Urothelium cell line (cell line): ENCODE data around the gene NR1D1.

Experiments used
- DNase-seq: peaks from one replicate; pipeline ENCODE4 v3.0.0; 2011; ENCODE audit warnings: low spot score, mixed read lengths
- FAIRE-seq: peaks from 2 replicates; lab custom pipeline; 2011; peaks lifted over from hg19 to GRCh38; lab: Jason Lieb, UNC

Gene NR1D1

DNA sequence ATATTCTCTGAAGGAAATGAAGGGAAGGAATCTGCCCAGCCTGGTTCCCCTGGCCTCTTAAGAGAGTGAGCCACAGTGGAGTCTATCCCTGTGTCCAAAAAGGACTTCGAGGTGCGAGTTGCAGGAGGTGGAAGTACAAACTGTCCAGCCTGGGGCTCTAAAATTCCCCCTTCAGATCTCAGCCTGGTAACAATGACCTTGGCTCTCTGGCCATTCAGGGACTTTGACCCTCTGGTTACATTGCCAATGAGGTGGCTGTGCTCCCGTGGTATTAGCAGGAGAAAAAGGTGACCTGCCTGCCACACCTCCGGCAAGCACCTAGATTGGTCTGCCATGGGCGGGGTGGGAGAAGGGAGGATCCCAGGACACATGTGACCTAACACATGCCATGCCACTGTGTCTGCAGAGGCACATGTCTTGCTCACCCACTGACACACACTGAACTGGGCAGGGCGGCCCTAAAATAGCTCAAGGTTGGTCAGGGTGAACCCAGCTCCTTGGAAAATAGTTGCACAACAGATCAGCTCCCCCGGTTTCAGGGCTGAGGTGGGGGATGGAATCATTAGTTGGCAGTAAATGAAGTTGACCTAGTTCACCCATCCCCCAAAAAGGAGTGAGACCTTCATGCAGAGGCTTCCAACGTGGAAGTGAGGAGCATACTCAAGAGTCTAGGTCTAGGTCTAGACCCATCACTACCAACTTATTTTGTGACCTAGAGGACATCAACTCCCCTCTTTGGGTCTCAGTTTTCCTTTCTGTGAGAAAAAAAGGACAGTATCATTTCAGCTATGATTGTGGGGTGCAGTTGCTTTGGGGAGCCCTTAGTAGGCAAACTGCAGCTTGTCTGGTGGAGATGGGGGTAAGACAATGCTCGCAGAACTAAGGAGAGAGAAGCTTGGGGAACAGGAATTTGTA lies 2.2 kb downstream of the NR1D1 start:
- DNase-seq (no peak), FAIRE-seq (no peak)

- DNase-seq (no peak), FAIRE-seq (no peak)
Observed at GRCh38 chr17:40097087-40097486, 3.3 kb downstream of the NR1D1 start.

GRCh38 chr17:40095944-40096791 lies 4.2 kb downstream of the NR1D1 start:
- DNase-seq, result no peak

GRCh38 chr17:40095351-40095943 lies 4.9 kb downstream of the NR1D1 start:
- FAIRE-seq (no peak), DNase-seq (no peak)

More at GRCh38 chr17:40095944-40096791, 4.2 kb downstream of the NR1D1 start:
- FAIRE-seq, result peak; percentile 17

DNA sequence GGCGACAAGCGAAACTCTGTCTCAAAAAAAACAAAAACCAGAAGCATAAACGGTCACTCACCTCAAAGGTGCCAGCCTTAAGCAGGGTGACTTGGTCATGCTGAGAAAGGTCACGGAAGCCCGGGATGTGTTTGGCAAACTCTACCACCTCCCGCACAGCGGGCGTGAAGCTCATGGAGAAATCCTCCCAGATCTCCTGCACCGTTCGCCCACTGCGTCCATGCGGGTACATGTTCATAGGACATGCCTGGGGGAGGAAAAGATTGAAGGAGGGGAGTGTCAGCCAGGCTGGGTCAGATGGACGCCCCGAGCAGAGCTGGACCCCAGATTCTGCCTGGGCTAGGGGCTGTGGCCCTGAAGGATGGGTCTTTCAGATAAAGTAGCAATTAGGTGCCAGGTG lies 5.5 kb downstream of the NR1D1 start:
- no peak for FAIRE-seq
- no peak for DNase-seq

DNA sequence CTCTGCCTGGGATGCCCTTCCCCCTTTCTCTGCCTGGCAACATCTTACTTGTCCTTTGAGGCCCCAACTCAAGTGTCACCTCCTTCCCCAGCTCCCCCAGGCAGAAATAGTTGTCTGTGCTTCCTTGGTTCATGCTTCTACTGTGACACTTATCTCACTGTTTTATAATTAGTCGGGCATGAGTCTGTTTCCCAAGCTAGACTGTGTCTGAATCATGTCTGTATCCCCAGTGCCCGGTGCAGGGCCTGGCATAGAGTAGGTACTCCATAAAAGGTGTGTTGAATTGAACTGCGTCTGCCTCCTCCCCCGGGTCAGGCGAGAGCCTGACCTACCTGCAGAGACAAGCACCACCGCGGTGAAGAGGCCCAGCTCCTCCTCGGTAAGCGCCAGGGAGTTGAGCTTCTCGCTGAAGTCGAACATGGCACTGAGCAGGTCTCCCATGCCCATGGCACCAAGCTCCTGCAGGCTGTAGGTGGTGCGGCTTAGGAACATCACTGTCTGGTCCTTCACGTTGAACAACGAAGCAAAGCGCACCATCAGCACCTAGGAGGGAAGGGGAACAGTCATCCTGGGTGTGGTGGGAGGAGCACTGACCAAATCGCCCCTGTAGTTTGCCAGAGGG lies 6.7 kb downstream of the NR1D1 start:
- FAIRE-seq (peak; percentile 30), DNase-seq (no peak)

- FAIRE-seq, result no peak
Observed at GRCh38 chr17:40093005-40093579, 7.3 kb downstream of the NR1D1 start.

DNA sequence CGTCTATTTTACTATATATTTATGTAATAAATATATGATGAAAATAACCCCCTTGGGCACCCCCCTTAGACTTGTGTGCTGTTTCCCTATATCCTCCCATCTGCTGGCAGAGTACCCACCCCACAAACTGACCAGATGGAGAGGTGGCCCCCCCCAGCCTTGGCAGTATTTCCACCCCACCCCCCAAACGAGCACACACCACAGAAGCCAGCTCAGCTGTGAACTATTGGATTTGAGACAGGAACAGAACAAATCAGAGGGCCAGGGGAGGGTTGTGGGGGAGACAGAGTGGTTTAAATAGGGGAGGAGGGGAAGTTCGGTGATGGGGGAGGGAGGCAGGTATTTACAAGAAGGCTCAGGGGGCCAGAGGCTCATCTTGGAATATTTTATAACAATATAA lies 7.8 kb downstream of the NR1D1 start:
- no peak for DNase-seq

More at GRCh38 chr17:40093005-40093579, 7.3 kb downstream of the NR1D1 start:
- DNase-seq, result no peak

GRCh38 chr17:40091691-40092397 lies 8.5 kb downstream of the NR1D1 start:
- DNase-seq, result no peak
- no peak for FAIRE-seq

More for the DNA sequence above, 7.8 kb downstream of the NR1D1 start:
- no peak for FAIRE-seq

DNA sequence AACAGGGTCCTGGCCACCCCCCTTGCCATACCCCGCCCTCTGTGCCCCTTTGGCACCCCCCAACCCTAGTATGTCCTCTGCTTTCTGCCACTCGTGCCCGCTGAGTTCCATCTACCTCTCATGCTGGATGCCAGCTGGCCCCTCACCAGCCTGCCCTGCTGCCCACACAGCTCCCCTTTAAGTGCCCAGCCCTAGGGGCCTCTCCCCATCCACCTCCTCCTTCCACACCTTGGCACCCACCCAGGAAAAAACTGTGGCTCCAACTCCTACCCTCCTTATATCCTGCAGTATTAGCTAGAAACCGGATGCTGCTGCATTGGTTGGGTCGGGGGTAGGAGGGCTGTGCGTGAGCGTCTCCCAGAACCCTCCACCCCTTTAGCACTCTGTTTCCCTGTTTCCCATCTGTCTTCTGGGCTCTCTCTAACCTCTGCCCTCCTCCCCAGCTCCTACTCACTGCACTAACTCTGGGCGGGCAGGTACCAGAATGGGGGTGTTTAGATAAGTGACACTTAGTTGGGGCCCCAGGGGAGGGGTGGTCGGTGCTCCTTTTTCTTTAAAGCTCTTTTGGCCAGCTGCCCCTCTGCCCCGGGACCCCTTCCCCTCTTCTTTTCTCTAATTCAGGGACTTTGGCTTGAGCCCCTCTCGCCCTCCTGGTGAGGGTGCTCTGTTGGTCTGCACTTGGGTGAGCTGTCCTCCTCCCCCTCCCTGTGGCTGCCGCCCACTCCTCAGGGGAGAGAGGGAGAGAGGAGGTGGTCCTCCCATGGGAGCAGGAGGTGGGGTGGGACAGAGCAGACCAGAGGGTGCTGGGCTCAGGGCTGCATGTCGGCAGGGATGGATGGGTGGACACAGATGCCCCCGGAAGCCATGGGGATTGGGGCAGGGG lies 9.9 kb downstream of the NR1D1 start:
- DNase-seq (no peak), FAIRE-seq (no peak)

GRCh38 chr17:40089077-40089895 lies 11.1 kb downstream of the NR1D1 start:
- no peak for DNase-seq
- no peak for FAIRE-seq

DNA sequence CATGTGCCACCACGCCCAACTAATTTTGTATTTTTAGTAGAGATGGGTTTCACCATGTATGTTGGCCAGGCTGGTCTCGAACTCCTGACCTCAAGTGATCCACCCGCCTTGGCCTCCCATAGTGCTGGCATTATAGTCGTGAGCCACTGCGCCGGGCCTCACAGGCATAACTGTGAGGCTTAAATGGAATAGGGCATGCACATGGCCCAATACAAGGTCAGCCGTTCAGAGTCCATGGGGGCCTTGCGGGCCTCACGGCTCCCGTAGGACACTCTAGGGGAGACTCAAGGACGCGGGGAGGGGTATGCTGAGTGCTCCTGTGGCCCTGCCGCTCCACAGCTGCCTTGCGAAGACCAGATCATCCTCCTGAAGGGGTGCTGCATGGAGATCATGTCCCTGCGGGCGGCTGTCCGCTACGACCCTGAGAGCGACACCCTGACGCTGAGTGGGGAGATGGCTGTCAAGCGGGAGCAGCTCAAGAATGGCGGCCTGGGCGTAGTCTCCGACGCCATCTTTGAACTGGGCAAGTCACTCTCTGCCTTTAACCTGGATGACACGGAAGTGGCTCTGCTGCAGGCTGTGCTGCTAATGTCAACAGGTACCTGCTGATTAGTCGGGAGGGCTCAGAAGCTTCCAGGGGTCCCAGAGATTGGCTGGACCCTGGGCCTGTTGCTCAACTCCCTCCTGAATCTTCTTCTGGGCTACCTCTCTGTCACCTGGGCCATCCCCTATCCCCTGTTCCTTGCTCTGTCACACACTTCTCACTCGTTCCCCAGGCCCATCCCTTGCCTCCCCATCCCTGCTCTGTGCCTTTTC lies 12.3 kb downstream of the NR1D1 start:
- FAIRE-seq, result peak; percentile 46
- DNase-seq, result no peak

DNA sequence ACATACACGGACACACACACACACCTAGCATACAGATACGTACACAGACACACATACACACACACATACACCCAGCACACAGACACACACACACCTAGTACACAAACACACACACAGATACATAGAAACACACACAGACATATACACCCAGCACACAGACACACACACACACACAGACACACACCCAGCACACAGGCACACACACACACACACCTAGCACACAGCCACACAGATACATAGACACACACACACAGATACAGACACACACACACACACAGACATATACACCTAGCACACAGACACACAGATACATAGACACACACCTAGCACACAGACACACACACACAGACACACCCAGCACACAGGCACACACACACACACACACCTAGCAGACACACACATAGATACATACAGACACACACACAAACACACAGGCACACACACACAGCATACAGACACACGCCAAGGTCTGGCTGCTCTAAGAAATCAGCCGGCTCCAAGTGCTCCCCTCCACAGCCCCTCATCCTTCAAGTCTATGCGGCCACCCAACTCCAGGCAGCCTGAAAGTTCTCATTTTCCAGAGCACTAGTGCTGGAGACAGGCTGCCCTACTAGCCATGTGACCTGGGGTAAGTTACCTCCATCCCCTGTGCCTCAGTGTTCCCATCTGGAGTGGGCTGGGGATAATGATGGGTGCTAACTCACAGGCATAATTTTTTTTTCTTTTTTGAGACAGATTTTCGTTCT lies 13.2 kb downstream of the NR1D1 start:
- FAIRE-seq, result no peak

DNA sequence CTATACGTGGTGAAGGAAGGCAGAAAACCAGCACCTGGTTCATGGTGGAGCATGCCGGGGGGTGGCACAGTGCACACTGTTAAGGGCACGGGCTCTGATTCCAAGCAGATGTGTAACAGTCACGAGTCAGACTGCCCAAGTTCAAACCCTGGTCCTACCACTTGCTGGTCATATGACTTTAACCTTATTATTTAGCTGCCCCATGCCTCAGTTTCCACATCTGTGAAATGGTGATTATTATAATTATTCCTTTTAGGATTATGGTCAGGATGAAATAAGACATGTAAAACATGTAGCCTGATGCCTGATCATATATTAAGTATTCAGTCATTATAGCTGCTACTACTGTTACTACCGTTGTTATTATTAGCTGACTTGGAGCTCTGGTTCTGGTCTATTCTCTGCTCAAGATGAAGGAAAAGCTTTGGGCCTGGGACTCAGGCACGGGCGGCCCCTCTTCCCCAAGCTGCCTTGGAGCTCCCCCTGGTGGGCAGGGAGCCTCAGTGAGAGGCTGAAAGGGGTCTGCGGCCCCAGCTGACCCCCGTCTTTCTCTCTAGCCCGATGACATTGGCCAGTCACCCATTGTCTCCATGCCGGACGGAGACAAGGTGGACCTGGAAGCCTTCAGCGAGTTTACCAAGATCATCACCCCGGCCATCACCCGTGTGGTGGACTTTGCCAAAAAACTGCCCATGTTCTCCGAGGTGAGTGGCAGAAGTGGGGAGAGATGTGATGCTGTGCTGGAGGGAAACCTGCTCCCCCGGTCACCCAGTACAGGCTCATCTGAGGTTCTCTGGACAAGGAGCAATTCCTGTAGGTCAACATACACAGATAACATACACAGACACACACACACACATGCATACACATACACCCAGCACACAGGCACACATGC lies 14.0 kb downstream of the NR1D1 start:
- FAIRE-seq, result peak; percentile 52

More for the DNA sequence above, 13.2 kb downstream of the NR1D1 start:
- no peak for DNase-seq

GRCh38 chr17:40084477-40084876 lies 15.9 kb downstream of the NR1D1 start:
- DNase-seq (no peak), FAIRE-seq (no peak)

More for the DNA sequence above, 14.0 kb downstream of the NR1D1 start:
- DNase-seq, result peak; percentile 62
